ENCODE measurements around the gene ARHGAP9.

Gene ARHGAP9

DNA sequence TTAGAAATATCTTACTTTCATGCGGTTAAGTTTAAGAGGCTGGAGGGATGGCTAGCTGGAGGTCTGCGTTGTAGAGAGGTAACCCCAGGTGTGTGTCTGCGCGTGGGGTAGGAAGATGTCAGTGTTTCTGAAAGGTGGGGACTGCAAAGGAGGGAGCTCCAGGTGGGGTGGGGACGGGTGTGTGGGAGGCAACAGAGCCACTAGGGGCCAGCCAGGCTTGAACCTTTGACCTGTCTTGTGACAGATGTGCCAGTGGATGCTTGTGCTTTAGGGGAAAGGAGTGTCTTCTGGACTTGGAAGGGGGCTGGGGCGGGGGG lies 19.2 kb downstream of the ARHGAP9 start:
- TF ChIP-seq ZFX (IDR thresholded peaks at IDR 0.05), result no peak
- TF ChIP-seq, protein P1, sequence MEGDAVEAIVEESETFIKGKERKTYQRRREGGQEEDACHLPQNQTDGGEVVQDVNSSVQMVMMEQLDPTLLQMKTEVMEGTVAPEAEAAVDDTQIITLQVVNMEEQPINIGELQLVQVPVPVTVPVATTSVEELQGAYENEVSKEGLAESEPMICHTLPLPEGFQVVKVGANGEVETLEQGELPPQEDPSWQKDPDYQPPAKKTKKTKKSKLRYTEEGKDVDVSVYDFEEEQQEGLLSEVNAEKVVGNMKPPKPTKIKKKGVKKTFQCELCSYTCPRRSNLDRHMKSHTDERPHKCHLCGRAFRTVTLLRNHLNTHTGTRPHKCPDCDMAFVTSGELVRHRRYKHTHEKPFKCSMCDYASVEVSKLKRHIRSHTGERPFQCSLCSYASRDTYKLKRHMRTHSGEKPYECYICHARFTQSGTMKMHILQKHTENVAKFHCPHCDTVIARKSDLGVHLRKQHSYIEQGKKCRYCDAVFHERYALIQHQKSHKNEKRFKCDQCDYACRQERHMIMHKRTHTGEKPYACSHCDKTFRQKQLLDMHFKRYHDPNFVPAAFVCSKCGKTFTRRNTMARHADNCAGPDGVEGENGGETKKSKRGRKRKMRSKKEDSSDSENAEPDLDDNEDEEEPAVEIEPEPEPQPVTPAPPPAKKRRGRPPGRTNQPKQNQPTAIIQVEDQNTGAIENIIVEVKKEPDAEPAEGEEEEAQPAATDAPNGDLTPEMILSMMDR (conservative IDR thresholded peaks at IDR 0.05), result no peak
- H3K27ac ChIP-seq, result no peak overlapping the region

DNA sequence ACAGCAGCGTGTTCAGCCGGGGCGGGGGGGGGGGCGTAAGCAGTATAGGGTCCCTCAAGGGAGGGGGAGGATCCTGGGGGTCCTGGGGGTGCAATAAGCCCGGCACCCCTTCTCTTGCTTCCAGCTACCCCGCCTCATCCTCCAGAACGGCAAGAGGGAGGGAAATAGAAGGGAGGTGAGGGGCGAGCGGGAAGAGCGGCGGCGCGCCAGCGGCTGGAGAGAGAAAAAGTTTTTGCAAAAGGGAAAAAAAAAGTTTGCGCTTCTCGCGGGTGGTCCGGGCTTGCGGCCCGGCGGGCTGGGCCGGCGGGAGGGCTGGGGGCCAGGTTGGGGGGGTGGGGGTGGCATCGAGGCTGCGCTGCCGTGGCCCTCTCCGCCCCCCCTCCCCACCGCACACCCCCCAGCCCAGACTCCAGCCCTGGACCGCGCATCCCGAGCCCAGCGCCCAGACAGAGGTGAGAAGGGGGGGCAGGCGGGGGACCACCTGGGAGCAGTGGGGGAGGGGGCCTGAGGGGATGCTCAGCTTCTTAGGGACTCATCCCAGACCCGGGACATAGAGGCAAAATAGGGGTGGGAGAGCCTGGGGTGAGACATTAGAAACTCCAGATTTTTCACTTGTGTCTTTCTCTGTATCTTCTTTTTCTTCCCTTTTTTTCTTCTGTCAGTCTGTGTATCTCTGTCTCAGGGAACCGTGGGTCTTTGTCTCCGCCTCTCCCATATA lies 19.8 kb downstream of the ARHGAP9 start, which contains the start of gene GLI1:
GLI1 (plus strand) TSS at position 36 of the 718 bp plus-strand sequence. CDS start 3,907 bp downstream, outside the sequence.
- H3K27ac ChIP-seq, result peak within 1 kb of the TSS; percentile 39
- no peak for TF ChIP-seq ZFX (IDR thresholded peaks at IDR 0.05)
- TF ChIP-seq, protein P1 (conservative IDR thresholded peaks at IDR 0.05), result no peak

DNA sequence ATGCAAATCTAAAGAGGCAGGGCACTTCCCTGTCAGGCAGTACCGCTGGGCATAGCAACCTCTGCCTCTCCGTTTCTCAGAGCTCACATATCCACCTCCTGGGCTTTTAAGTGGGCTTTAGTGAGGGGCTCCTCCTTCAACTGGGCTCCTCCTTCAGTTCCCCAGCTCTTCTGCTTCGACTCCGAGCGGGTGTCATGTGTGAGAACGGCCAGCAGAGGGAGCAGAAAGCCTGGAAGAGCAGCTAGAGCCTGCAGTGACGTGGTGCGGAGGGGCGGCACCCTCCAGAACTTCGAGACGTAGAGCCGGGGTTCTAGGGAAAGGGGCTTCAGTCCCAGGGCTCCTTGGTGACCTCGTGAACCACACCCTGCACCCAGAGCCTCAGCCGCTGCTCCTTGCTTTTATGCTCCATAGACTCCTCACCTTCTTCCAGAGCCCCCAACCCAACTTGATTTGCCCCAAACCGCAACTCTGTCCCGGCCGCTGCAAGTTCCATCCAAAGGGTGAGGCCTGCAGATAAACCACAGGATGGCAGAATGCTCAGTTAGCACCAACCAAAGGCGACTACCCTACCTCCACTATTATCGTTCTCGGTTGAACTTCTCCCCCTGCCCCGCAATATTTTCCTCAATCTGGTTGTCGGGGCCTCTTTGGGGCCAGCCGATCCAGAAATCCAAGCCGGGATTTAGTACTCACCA lies 20.5 kb downstream of the ARHGAP9 start:
- peak overlapping the region; percentile 39 for H3K27ac ChIP-seq
- TF ChIP-seq, protein P1 (conservative IDR thresholded peaks at IDR 0.05), result peak; percentile 96
- TF ChIP-seq ZFX (IDR thresholded peaks at IDR 0.05), result no peak

DNA sequence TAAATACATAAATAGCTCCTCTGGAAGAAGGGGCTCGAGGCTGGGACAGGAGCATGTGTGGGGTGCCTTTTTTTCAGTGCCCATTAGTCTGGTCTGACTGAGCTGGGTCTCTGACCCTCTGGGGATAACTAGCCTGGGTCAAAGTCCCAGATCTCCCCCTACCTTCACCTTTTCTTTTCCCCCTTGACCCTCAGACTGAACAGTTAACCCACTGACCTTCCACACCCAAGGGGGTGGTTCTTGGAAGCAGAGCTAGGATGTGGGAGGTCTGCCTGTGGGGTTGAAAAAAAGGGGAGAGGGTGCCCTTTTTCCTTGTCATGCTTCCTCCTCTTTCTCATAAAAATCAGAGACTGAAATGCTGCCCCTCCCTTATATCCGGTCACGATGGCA lies 21.0 kb downstream of the ARHGAP9 start:
- no peak for TF ChIP-seq ZFX (IDR thresholded peaks at IDR 0.05)
- TF ChIP-seq, protein P1 (conservative IDR thresholded peaks at IDR 0.05), result no peak
- H3K27ac ChIP-seq, result peak overlapping the region; percentile 39; the same call in 1 of the 2 replicates

DNA sequence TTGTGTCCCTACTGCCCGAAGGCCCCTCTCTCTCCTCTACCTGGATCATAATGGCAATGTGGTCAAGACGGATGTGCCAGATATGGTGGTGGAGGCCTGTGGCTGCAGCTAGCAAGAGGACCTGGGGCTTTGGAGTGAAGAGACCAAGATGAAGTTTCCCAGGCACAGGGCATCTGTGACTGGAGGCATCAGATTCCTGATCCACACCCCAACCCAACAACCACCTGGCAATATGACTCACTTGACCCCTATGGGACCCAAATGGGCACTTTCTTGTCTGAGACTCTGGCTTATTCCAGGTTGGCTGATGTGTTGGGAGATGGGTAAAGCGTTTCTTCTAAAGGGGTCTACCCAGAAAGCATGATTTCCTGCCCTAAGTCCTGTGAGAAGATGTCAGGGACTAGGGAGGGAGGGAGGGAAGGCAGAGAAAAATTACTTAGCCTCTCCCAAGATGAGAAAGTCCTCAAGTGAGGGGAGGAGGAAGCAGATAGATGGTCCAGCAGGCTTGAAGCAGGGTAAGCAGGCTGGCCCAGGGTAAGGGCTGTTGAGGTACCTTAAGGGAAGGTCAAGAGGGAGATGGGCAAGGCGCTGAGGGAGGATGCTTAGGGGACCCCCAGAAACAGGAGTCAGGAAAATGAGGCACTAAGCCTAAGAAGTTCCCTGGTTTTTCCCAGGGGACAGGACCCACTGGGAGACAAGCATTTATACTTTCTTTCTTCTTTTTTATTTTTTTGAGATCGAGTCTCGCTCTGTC lies 22.8 kb downstream of the ARHGAP9 start:
- no peak overlapping the region for H3K27ac ChIP-seq
- TF ChIP-seq ZFX (IDR thresholded peaks at IDR 0.05), result no peak
- TF ChIP-seq, protein P1 (conservative IDR thresholded peaks at IDR 0.05), result no peak

DNA sequence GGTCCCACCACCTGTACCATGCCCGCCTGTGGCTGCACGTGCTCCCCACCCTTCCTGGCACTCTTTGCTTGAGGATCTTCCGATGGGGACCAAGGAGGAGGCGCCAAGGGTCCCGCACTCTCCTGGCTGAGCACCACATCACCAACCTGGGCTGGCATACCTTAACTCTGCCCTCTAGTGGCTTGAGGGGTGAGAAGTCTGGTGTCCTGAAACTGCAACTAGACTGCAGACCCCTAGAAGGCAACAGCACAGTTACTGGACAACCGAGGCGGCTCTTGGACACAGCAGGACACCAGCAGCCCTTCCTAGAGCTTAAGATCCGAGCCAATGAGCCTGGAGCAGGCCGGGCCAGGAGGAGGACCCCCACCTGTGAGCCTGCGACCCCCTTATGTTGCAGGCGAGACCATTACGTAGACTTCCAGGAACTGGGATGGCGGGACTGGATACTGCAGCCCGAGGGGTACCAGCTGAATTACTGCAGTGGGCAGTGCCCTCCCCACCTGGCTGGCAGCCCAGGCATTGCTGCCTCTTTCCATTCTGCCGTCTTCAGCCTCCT lies 23.4 kb downstream of the ARHGAP9 start:
- H3K27ac ChIP-seq, result no peak overlapping the region
- TF ChIP-seq, protein P1 (conservative IDR thresholded peaks at IDR 0.05), result peak; percentile 62
- no peak for TF ChIP-seq ZFX (IDR thresholded peaks at IDR 0.05)
